GM21529 (cell line): ENCODE results near the gene TMEM131L.
"Not testable (repeated sequence)": the region's sequence is repeated elsewhere in the genome, so short reads cannot be mapped to it uniquely, and the experiment has no call there.

Experiments
- ATAC-seq: cut with Tn5 transposase; IDR thresholded peaks from one replicate; pipeline ENCODE4 v1.9.1; 2021; ENCODE audit not compliant: unreplicated experiment

Gene TMEM131L

GRCh38 chr4:153566631-153567150, 100.5 kb downstream of the TMEM131L start:
- no peak for ATAC-seq

- not testable (repeated sequence) for ATAC-seq
These were observed 101.5 kb downstream of the TMEM131L start for GRCh38 chr4:153567660-153568059.

DNA sequence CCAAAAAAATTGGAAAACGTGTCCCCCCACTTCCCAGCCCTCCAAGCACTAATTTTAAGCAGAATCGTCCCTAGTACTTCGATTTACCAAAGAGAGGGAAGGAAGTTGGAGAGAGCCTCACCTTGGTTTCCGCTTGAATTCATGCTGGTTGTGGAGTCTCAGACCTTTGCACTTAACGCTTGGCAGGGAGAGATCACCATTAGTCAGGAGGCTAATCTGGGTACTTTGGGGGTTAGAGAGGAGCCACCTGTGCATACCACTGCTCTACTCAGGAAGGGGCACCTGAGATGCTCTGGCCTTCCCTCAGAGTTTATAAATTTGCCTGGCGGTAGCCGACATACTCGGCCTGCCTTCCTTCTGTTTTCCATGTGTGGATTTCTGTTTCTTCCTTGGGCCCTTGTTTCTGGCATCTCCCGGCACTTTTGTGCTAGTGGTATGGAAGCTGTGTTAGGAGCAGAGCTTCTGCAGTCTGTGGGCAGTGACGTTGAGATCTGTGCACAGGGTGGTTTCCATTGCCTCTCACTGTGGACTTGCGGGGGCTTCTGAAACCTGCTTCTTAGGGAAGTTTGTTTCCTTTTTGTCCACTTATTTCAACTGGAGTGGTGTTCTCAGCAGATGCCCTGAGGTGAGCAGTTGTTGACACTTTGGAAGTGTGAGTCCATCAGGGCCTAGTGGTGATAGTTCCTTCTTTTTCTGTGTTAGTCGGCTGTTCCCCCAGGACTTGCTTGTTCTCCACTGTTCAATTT, 104.2 kb downstream of the TMEM131L start:
- ATAC-seq: peak; percentile 59

DNA sequence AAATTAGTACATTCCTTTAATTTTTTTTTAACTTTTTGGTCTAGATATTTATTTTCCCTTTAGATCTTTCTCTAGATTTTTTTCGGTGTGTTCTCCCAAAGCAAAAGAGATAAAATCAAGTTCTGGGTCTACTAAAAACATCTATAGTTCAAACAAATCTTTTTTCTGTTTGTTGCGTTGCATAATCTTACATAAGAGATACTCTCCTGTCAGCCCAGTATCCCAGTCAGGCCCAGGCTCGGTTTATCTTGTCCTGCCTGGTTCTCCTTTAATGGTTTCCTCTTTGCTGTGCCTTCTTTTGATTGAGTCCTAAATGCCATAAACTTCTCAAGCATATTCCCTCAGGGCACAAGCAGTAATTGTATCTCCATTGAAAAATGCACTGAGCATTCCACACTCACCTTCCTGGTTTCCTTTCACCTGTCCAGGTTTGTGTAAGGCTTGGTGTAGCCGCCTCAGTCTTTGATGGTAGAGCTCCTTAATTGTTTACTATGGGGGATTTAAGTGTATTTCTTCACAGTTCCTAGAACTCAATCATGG, 104.9 kb downstream of the TMEM131L start:
- no peak for ATAC-seq

GRCh38 chr4:153572609-153573008, 106.4 kb downstream of the TMEM131L start:
- ATAC-seq: no peak

DNA sequence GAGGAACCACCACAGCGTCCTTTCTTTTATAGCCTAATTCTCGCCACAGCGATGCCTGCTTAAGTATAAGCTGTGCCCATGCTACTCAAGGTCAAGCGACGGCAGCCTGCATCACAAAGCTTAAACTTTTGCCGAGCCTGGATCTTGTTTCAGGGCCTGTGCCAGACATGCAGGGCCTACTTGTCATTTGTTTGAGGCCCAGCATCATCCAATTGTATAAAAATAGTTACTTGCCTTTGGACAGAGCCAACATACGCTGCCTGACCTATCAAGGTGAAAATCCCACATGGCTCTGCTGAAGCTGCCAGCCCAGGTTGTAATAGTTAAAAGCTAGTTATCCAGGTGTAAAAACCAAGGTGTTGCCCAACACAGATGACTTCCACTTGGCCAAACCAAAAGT, 107.1 kb downstream of the TMEM131L start:
- no peak for ATAC-seq

GRCh38 chr4:153573881-153574802, 108.0 kb downstream of the TMEM131L start:
- peak; percentile 39 for ATAC-seq

- ATAC-seq: no peak
These were observed 110.2 kb downstream of the TMEM131L start for GRCh38 chr4:153576443-153576774.

- no peak for ATAC-seq
These were observed 110.9 kb downstream of the TMEM131L start for GRCh38 chr4:153577053-153577452.

- no peak for ATAC-seq
These were observed 113.2 kb downstream of the TMEM131L start for GRCh38 chr4:153579410-153579809.

- ATAC-seq: no peak
These were observed 113.7 kb downstream of the TMEM131L start for GRCh38 chr4:153579872-153580271.

- no peak for ATAC-seq
These were observed 117.0 kb downstream of the TMEM131L start for GRCh38 chr4:153582954-153583702.

DNA sequence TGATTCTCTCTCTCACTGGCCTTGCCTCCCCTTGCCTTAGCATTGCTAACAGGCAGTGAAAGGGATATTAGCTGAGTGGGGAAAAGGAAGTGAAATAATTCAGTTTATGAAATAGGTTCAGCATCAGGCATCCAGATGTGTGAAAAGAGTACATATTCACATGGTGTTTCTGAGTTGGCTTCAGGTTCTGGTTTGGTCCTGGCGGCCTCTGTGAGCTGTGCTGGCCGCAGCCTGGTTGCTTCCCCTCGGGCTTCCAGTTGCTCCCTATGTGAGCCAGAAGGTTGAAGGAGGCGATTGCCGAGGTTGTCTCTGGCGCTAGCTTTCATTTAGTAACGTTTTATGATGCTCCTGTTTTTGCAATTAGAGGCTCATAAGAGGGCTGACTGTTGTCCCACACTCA, 118.9 kb downstream of the TMEM131L start:
- no peak for ATAC-seq

- ATAC-seq: no peak
These were observed 123.8 kb downstream of the TMEM131L start for GRCh38 chr4:153589703-153590595.

DNA sequence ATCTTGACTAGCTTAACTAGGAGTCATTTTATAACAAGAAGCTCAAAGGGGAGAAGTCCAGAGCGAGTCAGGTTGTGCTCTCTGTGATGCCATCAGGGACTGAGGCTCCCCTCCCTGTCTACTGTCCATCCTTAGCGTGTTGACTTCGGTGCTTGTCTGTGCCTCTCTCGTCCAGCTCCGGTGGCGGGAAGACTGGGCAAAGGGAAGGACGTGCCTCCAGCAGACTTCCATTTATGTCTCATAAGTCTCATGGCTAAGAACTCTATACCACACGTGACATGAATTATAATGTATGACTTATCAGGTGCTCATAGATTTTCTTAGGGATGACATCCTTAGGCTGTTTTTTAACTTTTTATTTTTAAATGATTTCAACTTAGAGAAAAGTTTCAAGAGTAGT, 125.3 kb downstream of the TMEM131L start:
- no peak for ATAC-seq

- ATAC-seq: no peak
These were observed 125.9 kb downstream of the TMEM131L start for GRCh38 chr4:153592064-153592463.

GRCh38 chr4:153593161-153593560, 127.0 kb downstream of the TMEM131L start:
- ATAC-seq: no peak

- no peak for ATAC-seq
These were observed 128.1 kb downstream of the TMEM131L start for GRCh38 chr4:153594210-153594609.

GRCh38 chr4:153595894-153596601, 129.9 kb downstream of the TMEM131L start:
- no peak for ATAC-seq
